GM10266 (cell line): Measurements from ENCODE around the gene COL17A1.
A peak's percentile ranks its signal among the peaks of the same experiment; 100 is the strongest.

Experiments
- DNase-seq: peaks from one replicate; pipeline ENCODE4 v3.0.0; 2012; ENCODE audit errors: extremely low spot score
- CTCF ChIP-seq: IDR thresholded peaks from 2 replicates; pipeline ENCODE4 v1.5.1; 2012; ENCODE audit warnings: mild to moderate bottlenecking, low read depth; ENCODE audit not compliant: control insufficient read depth, insufficient read depth; ENCODE audit errors: missing control alignments

The COL17A1 gene

DNA sequence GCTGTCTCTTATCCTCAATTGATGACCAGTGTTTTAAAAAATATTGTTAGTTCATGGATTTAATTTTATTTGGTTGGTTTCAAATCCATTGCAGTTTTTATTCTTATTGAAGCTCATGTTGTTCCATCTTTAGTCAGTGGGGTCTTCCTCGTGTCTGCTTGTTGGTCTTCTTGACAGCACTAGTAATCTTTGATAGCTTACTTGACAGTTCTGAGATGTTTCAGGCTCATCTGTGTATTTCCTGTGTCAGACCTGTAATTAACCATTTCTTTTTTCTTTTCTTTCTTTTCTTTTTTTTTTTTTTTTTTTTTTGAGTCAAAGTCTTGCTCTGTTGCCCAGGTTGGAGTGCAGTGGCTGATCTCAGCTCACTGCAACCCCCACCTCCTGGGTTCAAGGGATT, 90.5 kb downstream of the COL17A1 start:
- no peak for DNase-seq
- no peak for TF ChIP-seq CTCF

DNA sequence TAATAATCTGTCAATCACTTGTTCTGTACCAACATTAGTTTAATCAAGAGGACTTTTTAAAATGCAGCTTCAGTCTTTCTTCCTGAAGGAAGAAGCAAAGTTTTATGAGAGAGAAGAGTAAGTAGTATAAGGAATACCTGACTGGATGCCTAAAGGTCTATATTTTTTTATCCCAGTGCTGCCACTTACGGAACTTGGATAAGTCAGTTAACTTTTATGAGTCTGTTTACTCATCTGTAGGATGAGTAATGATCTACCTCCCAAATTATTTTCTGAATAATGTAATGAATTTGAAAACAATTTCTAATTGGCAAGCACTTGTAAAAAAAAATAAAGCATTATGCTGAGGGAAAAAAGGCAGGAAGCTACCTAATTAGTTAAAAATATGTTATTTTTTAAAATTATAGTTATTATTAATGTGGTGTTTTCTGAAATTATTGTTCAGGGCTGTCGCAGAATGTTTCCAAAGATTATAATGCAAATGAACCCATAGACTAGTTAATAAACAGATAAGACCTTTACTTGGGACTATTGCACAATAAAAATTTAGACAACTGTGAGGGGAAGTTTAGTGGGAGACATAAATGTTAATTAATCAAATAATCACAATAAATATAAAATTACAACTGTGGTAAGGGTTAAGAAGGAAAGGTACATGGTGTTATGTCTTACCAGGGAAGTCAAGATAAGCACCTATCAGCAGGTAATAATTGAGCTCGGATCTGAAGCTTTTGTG, 94.1 kb downstream of the COL17A1 start:
- no peak for TF ChIP-seq CTCF
- no peak for DNase-seq

GRCh38 chr10:103990531-103990930, 95.1 kb downstream of the COL17A1 start:
- TF ChIP-seq CTCF = no peak
- no peak for DNase-seq

DNA sequence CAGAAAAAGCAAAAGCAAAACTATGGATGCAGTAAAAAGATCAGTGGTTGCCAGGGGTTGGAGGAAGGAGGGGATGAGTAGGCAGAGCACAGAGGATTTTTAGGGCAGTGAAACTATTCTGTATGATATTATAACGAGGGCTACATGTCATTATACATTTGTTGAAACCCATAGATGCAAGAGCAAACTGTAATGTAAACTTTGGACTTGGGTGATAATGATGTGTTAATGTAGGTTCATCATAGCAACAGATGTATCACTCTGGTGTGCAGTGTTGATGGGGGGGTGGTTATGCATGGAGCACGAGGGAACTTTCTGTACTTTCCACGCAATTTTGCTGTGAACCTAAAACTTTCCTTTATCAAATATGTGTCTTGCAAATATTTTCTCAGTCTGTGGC, 95.6 kb downstream of the COL17A1 start:
- TF ChIP-seq CTCF = no peak
- no peak for DNase-seq

DNA sequence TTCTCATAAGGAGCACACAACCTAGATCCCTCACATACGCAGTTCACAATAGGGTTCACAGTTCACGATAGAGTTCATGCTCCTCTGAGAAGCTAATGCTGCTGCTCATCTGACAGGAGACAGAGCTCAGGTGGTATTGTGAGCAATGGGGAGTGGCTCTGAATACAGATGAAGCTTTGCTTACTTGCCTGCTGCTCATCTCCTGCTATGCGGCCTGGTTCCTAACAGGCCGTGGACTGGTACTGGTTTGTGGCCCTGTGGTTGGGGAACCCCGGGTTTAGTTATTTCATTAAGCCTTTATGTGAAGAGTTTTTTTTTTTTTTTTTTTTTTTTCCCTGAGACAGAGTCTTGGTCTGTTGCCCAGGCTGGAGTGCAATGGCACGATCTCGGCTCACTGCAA, 99.3 kb downstream of the COL17A1 start:
- TF ChIP-seq CTCF = no peak
- no peak for DNase-seq

DNA sequence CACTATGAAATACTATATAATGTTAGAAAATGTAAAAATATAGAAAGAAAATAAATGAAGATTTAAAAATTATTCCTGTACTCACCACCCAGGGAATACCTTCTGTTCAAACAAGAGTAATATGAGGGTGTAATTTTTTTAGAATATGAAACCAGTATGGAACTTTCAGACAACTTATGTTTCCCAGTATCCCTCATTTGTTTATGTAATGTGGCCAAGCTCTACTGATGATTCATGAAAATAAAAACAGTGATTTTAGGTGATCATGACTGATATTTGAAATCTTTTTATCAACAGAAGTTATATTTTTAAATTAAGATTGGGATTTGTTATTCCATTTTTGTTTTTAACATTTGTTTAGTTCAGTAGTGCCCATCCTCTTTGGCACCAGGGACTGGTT, 100.0 kb downstream of the COL17A1 start:
- TF ChIP-seq CTCF = no peak
- DNase-seq = no peak

GRCh38 chr10:103983367-103983911, 102.2 kb downstream of the COL17A1 start:
- DNase-seq = peak; percentile 39

More at GRCh38 chr10:103983367-103983911, 102.2 kb downstream of the COL17A1 start:
- TF ChIP-seq CTCF = no peak
